GM19238 (cell line): ENCODE measurements around the gene TBX6.
A peak's percentile ranks its signal among the peaks of the same experiment; 100 is the strongest.

ENCODE experiments used
- DNase-seq: peaks from one replicate; pipeline ENCODE4 v3.0.0; 2011; ENCODE audit warnings: low spot score; ENCODE audit not compliant: insufficient read length

Gene TBX6

GRCh38 chr16:30087181-30087898, 4.4 kb downstream of the TBX6 start:
- DNase-seq = no peak

DNA sequence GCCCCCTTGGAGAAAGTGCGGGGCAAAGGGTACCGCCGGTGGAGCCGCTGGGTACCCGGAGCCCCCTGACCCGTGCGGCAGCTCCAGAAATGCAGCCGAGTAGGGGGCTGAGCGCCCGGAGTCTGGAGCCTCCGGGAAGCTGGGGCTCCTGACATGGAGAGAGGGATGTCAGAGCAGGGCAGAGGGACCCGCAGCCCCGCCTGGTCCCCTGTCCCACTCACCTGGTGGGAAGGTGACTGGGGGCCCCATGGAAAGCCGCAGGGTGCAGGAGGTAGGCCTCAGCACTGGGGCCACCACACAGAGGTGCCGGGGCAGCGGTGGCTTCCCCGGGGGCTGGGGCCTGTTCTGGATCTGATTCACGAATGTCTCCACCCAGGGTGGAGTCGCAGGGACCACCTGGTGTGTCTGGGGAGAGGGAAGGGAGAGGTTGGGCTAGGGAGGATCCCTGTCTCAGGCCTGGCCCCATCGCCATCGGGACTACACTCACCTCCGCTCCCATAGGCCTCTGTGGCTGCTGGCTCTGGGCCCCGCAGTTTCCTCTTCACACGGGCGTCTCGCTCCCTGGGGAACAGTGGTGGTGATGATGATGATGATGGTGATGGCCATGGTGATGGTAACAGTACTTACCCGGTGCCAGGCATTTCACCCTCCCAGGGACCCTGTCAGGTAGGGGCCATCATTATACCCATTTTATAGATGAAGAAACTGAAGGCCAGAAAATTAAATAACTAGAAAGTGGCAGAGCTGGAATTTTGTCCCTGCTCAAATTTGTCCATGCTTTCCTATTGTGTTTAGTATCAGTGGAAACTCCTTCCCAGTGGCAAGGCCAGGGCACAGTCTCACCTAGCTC, 5.2 kb downstream of the TBX6 start:
- DNase-seq = no peak

GRCh38 chr16:30085820-30086219, 5.9 kb downstream of the TBX6 start:
- DNase-seq = no peak

- DNase-seq = no peak
Measured at GRCh38 chr16:30085247-30085646, 6.5 kb downstream of the TBX6 start.

- no peak for DNase-seq
Measured at GRCh38 chr16:30084816-30085159, 6.9 kb downstream of the TBX6 start.

- DNase-seq = no peak
Measured at GRCh38 chr16:30084096-30084815, 7.5 kb downstream of the TBX6 start.

- no peak for DNase-seq
Measured at GRCh38 chr16:30083216-30084055, 8.3 kb downstream of the TBX6 start.

DNA sequence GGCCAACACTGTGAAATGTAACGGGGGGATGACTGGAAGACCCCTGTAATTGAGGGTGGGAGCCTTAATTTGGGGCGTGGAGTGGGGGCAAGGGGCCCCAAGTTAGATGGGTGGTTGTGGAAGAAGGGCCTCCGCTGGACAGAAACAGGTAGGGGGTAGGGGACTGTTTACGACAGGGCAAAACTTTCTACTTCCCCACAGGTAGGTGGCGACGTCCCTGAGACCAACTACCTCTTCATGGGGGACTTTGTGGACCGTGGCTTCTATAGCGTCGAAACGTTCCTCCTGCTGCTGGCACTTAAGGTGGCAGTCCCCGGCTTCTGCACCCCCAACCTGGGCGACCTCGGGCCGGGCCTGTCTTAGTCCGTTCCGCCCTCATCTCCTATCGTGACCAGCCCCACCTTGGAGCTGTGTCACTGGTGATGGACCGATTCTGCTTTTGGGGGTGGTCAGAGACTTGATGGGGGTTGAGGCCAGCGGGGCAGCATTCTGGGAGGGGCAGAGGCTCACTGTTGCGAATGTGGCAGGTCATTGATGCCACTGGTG, 9.1 kb downstream of the TBX6 start:
- no peak for DNase-seq

- no peak for DNase-seq
Measured at GRCh38 chr16:30079480-30079879, 12.2 kb downstream of the TBX6 start.

DNA sequence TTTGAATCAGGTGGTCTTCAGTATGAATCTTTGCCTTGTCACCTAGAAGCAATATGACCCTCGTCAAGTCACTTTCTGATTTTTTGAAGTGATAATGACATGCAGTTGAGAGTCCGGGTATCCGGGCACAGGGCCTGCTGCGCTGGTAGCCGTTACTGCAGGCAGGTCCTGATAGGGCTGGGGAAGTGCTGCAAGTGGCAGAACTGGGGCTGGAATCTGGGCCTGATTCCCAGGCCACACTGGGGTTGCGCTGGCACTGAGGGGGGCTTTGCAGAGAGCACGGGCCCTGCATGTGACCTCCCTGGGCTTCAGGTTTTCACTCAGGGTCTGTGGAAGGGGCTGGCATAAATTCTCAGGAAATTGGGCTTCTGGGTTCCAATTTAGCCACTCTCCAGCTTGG, 13.0 kb downstream of the TBX6 start:
- DNase-seq = no peak

GRCh38 chr16:30077656-30078055, 14.1 kb downstream of the TBX6 start:
- no peak for DNase-seq

DNA sequence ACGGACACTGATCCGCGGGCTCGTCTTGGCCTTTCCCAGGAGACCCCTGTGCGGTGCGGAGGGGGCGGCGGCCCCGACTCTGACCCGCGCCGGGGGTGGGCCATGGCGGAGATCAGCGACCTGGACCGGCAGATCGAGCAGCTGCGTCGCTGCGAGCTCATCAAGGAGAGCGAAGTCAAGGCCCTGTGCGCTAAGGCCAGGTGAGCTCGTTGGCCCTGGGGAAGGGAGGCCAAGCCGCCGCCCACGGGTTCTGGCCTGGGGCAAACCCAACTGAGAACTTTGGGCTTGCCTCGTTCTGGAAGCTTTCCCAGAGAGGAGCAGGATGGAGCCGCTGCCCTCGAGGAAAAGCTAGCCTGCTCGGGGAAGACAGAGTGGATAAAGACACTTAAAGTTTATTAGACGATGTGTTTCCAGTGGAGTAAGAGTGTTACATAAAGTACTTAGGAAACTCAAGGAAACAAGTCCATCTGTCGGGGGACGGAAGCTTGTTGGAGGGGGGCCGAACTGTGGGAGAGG, 15.4 kb downstream of the TBX6 start:
- DNase-seq = no peak

DNA sequence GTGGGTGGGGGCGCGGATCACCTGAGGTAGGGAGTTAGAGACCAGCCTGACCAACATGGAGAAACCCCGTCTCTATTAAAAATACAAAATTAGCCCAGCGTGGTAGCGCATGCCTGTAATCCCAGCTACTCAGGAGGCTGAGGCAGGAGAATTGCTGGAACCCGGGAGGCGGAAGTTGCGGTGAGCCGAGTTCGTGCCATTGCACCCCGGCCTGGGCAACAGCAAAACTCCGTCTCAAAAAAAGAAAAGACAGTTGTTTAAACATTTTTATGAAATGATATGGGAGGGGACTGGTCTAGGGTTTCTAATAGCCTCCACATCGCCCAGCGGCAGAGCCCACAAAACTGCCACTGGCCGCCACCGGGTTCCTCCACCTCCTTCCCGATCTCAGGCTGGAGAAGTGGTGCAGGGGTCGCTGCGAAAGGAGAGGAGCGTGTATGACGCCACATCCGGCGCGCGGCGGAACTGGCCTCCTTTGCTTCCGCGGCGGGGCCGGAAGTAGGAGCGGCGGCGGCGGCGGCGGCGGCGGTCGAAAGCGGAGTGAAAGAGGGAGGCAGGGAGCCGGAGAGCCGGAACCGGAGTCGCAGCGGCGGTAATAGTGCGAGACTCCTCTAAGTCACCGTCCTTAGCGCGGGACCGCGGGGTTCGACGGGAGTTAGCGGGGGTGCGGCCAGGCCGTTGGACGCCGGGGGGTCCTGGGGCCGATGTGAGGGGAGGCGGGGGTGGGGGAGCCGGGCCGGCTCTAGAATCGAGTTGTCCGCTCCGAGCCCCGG, 16.0 kb downstream of the TBX6 start, which contains the start of gene PPP4C:
PPP4C (plus strand) TSS at position 492 of the 773 bp plus-strand sequence. CDS start 384 bp downstream, outside the sequence.
- DNase-seq = peak; percentile 97

- DNase-seq = no peak
Measured at GRCh38 chr16:30070490-30070889, 21.2 kb downstream of the TBX6 start.

- DNase-seq = no peak
Measured at GRCh38 chr16:30069611-30070462, 21.9 kb downstream of the TBX6 start.

- DNase-seq = no peak
Measured at GRCh38 chr16:30068750-30069610, 22.7 kb downstream of the TBX6 start.

- DNase-seq = no peak
Measured at GRCh38 chr16:30068333-30068732, 23.4 kb downstream of the TBX6 start.

DNA sequence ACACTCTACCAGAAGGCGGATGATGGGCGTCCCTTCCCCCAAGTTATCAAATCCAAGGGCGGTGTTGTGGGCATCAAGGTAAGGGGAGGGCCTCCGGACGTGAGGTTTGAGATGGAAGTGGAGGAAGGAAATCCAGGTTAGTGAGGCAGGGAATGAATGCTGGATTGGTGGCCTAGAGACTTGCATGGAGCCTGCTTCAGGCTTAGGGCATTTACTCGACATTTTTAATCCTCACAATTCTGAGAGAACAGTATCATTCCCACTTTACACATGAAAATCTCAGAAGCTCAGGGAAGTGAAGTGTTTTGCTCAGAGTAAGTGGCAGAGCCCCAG, 24.2 kb downstream of the TBX6 start:
- no peak for DNase-seq
